IPS DF 4.7 (cell line): Measurements from ENCODE around the gene RPS27.
"Not testable (repeated sequence)": the region's sequence is repeated elsewhere in the genome, so short reads cannot be mapped to it uniquely, and the experiment has no call there.

Source experiments
- DNase-seq: peaks from one replicate; pipeline ENCODE4 v3.0.0-alpha.2; 2013; ENCODE audit warnings: low spot score; ENCODE audit errors: extremely low read depth

The RPS27 gene

GRCh38 chr1:153985941-153986761 lies 4.4 kb upstream of the RPS27 start, which contains the start of gene RAB13:
TSS of gene RAB13 (minus strand) at chr1:153986339. CDS start at chr1:153986236, 103 bp downstream.
- no peak for DNase-seq

- DNase-seq: no peak
Measured at GRCh38 chr1:153987621-153988020, 2.9 kb upstream of the RPS27 start.

- DNase-seq: no peak
Measured at GRCh38 chr1:153991151-153991630, 629 bp downstream of the RPS27 start.

GRCh38 chr1:153991806-153992205 lies 1.2 kb downstream of the RPS27 start:
- no peak for DNase-seq

GRCh38 chr1:153995202-153995601 lies 4.6 kb downstream of the RPS27 start:
- DNase-seq: no peak

GRCh38 chr1:153995640-153996039 lies 5.1 kb downstream of the RPS27 start:
- no peak for DNase-seq

- not testable (repeated sequence) for DNase-seq
Measured at GRCh38 chr1:153996882-153997281, 6.3 kb downstream of the RPS27 start.

GRCh38 chr1:154000420-154000819 lies 9.9 kb downstream of the RPS27 start:
- DNase-seq: no peak

GRCh38 chr1:154006136-154006535 lies 15.6 kb downstream of the RPS27 start:
- DNase-seq: no peak

GRCh38 chr1:154012129-154012528 lies 21.6 kb downstream of the RPS27 start:
- DNase-seq: no peak

GRCh38 chr1:154012543-154012942 lies 22.0 kb downstream of the RPS27 start:
- not testable (repeated sequence) for DNase-seq

- no peak for DNase-seq
Measured at GRCh38 chr1:154014154-154014907, 23.8 kb downstream of the RPS27 start.

GRCh38 chr1:154019269-154019668 lies 28.7 kb downstream of the RPS27 start:
- no peak for DNase-seq

- no peak for DNase-seq
Measured at GRCh38 chr1:154019940-154020339, 29.4 kb downstream of the RPS27 start.

- not testable (repeated sequence) for DNase-seq
Measured at GRCh38 chr1:154033697-154034096, 43.1 kb downstream of the RPS27 start.
